Natural killer cell (primary cell): ENCODE measurements around the gene LRP1B. TPM values are rescaled to one million over a fixed set of nuclear protein-coding genes. Genes with fewer than 3 reads are reported as not detected.

Experiments used
- ATAC-seq, 3 donors: fragments of 150-1000 bp in 2 of 3; fragments of 200-7000 bp in 1 of 3; cut with Tn5 transposase; 1 replicate in 1 of 3; 2 replicates in 2 of 3; pipeline ENCODE4 v1.10.0; 2021; ENCODE audit warnings: mild to moderate bottlenecking in 2 of 3, moderate library complexity in 2 of 3
- DNase-seq, 2 donors: peaks; one replicate each; pipeline versions ENCODE4 v3.0.0 to v3.0.0-alpha.2; 2013 to 2021; ENCODE audit warnings: mixed read lengths in 1 of 2
- H3K27ac ChIP-seq: one replicate; pipeline ENCODE4 v1.5.1; 2013; ENCODE audit warnings: mild to moderate bottlenecking, low read length
- H3K27me3 ChIP-seq: one replicate; pipeline ENCODE4 v1.6.1; 2013; ENCODE audit warnings: low read length; ENCODE audit not compliant: control insufficient read depth, insufficient read depth
- H3K36me3 ChIP-seq: one replicate; pipeline ENCODE4 v1.6.1; 2013; ENCODE audit warnings: low read length; ENCODE audit not compliant: control insufficient read depth, insufficient read depth
- H3K4me1 ChIP-seq: one replicate; pipeline ENCODE4 v1.6.1; 2013; ENCODE audit warnings: low read length; ENCODE audit not compliant: control insufficient read depth, insufficient read depth
- H3K4me3 ChIP-seq: one replicate; pipeline ENCODE4 v1.5.1; 2013; ENCODE audit warnings: low read length
- H3K9me3 ChIP-seq: one replicate; pipeline ENCODE4 v1.6.1; 2013; ENCODE audit warnings: low read length; ENCODE audit not compliant: control insufficient read depth, insufficient read depth
- H3K27ac Mint-ChIP-seq, 2 donors: one replicate each; pipeline ENCODE4 v1.8.0; 2022; ENCODE audit warnings: mild to moderate bottlenecking in 2 of 2, mixed read lengths in 2 of 2, moderate library complexity in 1 of 2
- H3K27me3 Mint-ChIP-seq, 2 donors: one replicate each; pipeline ENCODE4 v1.8.0; 2022; ENCODE audit warnings: low read depth in 2 of 2, mixed read lengths in 2 of 2
- H3K36me3 Mint-ChIP-seq: one replicate; pipeline ENCODE4 v1.8.0; 2022; ENCODE audit warnings: mixed read lengths
- H3K4me1 Mint-ChIP-seq, 2 donors: one replicate each; pipeline ENCODE4 v1.8.0; 2022; ENCODE audit warnings: mixed read lengths in 2 of 2
- H3K4me3 Mint-ChIP-seq: one replicate; pipeline ENCODE4 v1.8.0; 2022; ENCODE audit warnings: mild to moderate bottlenecking, moderate library complexity, mixed read lengths
- H3K9me3 Mint-ChIP-seq, 2 donors: one replicate each; pipeline ENCODE4 v1.8.0; 2022; ENCODE audit warnings: mixed read lengths in 2 of 2
- CTCF ChIP-seq: fragments of 200-600 bp; IDR thresholded peaks from one replicate; pipeline ENCODE4 v1.8.0; 2022; ENCODE audit warnings: antibody characterized with exemption
- WGBS: methylation state at CpG from one replicate; pipeline ENCODE4 v1.1.7; 2013; ENCODE audit warnings: missing lambda C conversion rate; ENCODE audit not compliant: insufficient coverage; 5-methylcytosine and 5-hydroxymethylcytosine counted together
- intact Hi-C: fragments of 100-400 bp; cut with micrococcal nuclease; formaldehyde crosslinking; loops from one replicate; pipeline ENCODE4 v1.14.2; 2022
- total RNA-seq, 4 donors: library from RNA; stranded (reverse); fragments of 120-200 nt in 1 of 4; gene quantifications; one replicate each; pipeline versions ENCODE4 v1.2.3 to v1.2.4, GENCODE V29; 2013 to 2022

Gene LRP1B
- total RNA-seq, 3 donors from 2014 or later (not counting 1 experiment from before 2014, with no cell fraction given) = 0.05 TPM; not detected in 2

- Histone ChIP-seq H3K4me1 (no peaks in the 10 kb centered on the region), H3K9me3 (peaks cover 8% of the 10 kb centered on the region), H3K36me3 (no peaks in the 10 kb centered on the region), H3K27me3 (no peaks in the 10 kb centered on the region), H3K27ac (no peak overlapping the region), H3K4me3 (no peak overlapping the region)
- ATAC-seq = no peak
- Mint-ChIP-seq H3K27ac (no peak overlapping the region), H3K27me3 (no peaks in the 10 kb centered on the region), H3K4me3 (no peak overlapping the region), H3K9me3 (peaks cover 7 to 19% of the 10 kb centered on the region in 2 donors), H3K36me3 (no peaks in the 10 kb centered on the region), H3K4me1 (no peaks in the 10 kb centered on the region)
- no peak for TF ChIP-seq CTCF
- 69% methylated on average over 2 of the region's 2 CpGs for WGBS
- intact Hi-C loops = no loop called here
- DNase-seq = no peak
Observed at GRCh38 chr2:140205093-140205492, 1925.7 kb downstream of the LRP1B start.

- Mint-ChIP-seq H3K27me3 (no peaks in the 10 kb centered on the region), H3K9me3 (peaks cover 7 to 24% of the 10 kb centered on the region in 2 donors), H3K4me1 (no peaks in the 10 kb centered on the region)
Observed at GRCh38 chr2:140203347-140203746, 1927.5 kb downstream of the LRP1B start.

GRCh38 chr2:140201572-140201971 lies 1929.2 kb downstream of the LRP1B start:
- H3K9me3 Mint-ChIP-seq = peaks cover 7 to 19% of the 10 kb centered on the region in 2 donors
- no peak for DNase-seq
- no peak overlapping the region for H3K27ac Mint-ChIP-seq
- no peak for ATAC-seq
- no peak for TF ChIP-seq CTCF
- Histone ChIP-seq H3K27ac (no peak overlapping the region), H3K27me3 (no peaks in the 10 kb centered on the region), H3K36me3 (no peaks in the 10 kb centered on the region), H3K4me1 (no peaks in the 10 kb centered on the region), H3K9me3 (peaks cover 8% of the 10 kb centered on the region), H3K4me3 (no peak overlapping the region)
- H3K27me3 Mint-ChIP-seq = no peaks in the 10 kb centered on the region
- intact Hi-C loops = no loop called here
- H3K4me3 Mint-ChIP-seq = no peak overlapping the region
- 57% methylated on average over 2 of the region's 2 CpGs for WGBS
- no peaks in the 10 kb centered on the region for H3K36me3 Mint-ChIP-seq
- H3K4me1 Mint-ChIP-seq = no peaks in the 10 kb centered on the region

More at GRCh38 chr2:140203347-140203746, 1927.5 kb downstream of the LRP1B start:
- H3K4me3 Mint-ChIP-seq = no peak overlapping the region
- H3K27ac Mint-ChIP-seq = no peak overlapping the region
- no peak overlapping the region for H3K4me3 ChIP-seq
- H3K27ac ChIP-seq = no peak overlapping the region
- ATAC-seq = no peak
- no peak for TF ChIP-seq CTCF
- peaks cover 8% of the 10 kb centered on the region for H3K9me3 ChIP-seq
- H3K4me1 ChIP-seq = no peaks in the 10 kb centered on the region
- 85% methylated on average over 5 of the region's 6 CpGs for WGBS
- no peaks in the 10 kb centered on the region for H3K27me3 ChIP-seq
- no peak for DNase-seq
- H3K36me3 Mint-ChIP-seq = no peaks in the 10 kb centered on the region
- H3K36me3 ChIP-seq = no peaks in the 10 kb centered on the region
- intact Hi-C loops = no loop called here

- Histone ChIP-seq H3K27me3 (no peaks in the 10 kb centered on the region), H3K36me3 (no peaks in the 10 kb centered on the region), H3K4me3 (no peak overlapping the region), H3K27ac (no peak overlapping the region), H3K4me1 (no peaks in the 10 kb centered on the region), H3K9me3 (peaks cover 8% of the 10 kb centered on the region)
- Mint-ChIP-seq H3K36me3 (no peaks in the 10 kb centered on the region), H3K4me1 (no peaks in the 10 kb centered on the region), H3K27me3 (no peaks in the 10 kb centered on the region), H3K9me3 (peaks cover 7 to 16% of the 10 kb centered on the region in 2 donors), H3K4me3 (no peak overlapping the region), H3K27ac (no peak overlapping the region)
- no peak for TF ChIP-seq CTCF
- intact Hi-C loops = no loop called here
- no peak for DNase-seq
- 40% methylated on average over 1 of the region's 2 CpGs for WGBS
- no peak for ATAC-seq
Observed at GRCh38 chr2:140200764-140201163, 1930.1 kb downstream of the LRP1B start.
